Nephron progenitor cell (in vitro differentiated cells): ENCODE measurements around the gene WWTR1.

Experiments used
- DNase-seq: peaks from one replicate; pipeline ENCODE4 v3.0.0; 2021
- H3K27ac Mint-ChIP-seq: 2 replicates; pipeline ENCODE4 v1.8.0; 2021; ENCODE audit warnings: mild to moderate bottlenecking, moderate library complexity, mixed read lengths
- H3K27me3 Mint-ChIP-seq: 2 replicates; pipeline ENCODE4 v1.8.0; 2021; ENCODE audit warnings: mild to moderate bottlenecking, low read depth, mixed read lengths; ENCODE audit not compliant: poor library complexity
- H3K36me3 Mint-ChIP-seq: 2 replicates; pipeline ENCODE4 v1.8.0; 2021; ENCODE audit warnings: low read depth, mixed read lengths
- H3K4me1 Mint-ChIP-seq: 2 replicates; pipeline ENCODE4 v1.8.0; 2021; ENCODE audit warnings: mixed read lengths
- H3K4me3 Mint-ChIP-seq: 2 replicates; pipeline ENCODE4 v1.8.0; 2021; ENCODE audit warnings: mild to moderate bottlenecking, moderate library complexity, mixed read lengths
- H3K9me3 Mint-ChIP-seq: 2 replicates; pipeline ENCODE4 v1.8.0; 2021; ENCODE audit warnings: mild to moderate bottlenecking, moderate library complexity, mixed read lengths
- CTCF ChIP-seq: fragments of 200-600 bp; sonication (generic); IDR thresholded peaks from 2 replicates; pipeline ENCODE4 v1.5.0; 2021; ENCODE audit warnings: antibody characterized with exemption

Gene WWTR1

GRCh38 chr3:149538371-149538770 is 119.5 kb downstream of the WWTR1 start:
- no peak overlapping the region for H3K4me3 Mint-ChIP-seq
- DNase-seq, result no peak
- H3K27ac Mint-ChIP-seq, result no peak overlapping the region
- peaks cover 3% of the 10 kb centered on the region for H3K9me3 Mint-ChIP-seq
- H3K27me3 Mint-ChIP-seq, result no peaks in the 10 kb centered on the region
- H3K36me3 Mint-ChIP-seq, result peaks cover 21% of the 10 kb centered on the region
- TF ChIP-seq CTCF, result no peak
- H3K4me1 Mint-ChIP-seq, result peaks cover 73% of the 10 kb centered on the region

GRCh38 chr3:149536429-149536828 is 121.4 kb downstream of the WWTR1 start:
- peak; percentile 47 for DNase-seq
- no peak for TF ChIP-seq CTCF
- H3K27me3 Mint-ChIP-seq, result no peaks in the 10 kb centered on the region

GRCh38 chr3:149535333-149535685 is 122.5 kb downstream of the WWTR1 start:
- TF ChIP-seq CTCF, result no peak
- Mint-ChIP-seq H3K9me3 (no peaks in the 10 kb centered on the region), H3K27me3 (no peaks in the 10 kb centered on the region), H3K4me3 (no peak overlapping the region), H3K4me1 (peaks cover 70% of the 10 kb centered on the region), H3K36me3 (no peaks in the 10 kb centered on the region), H3K27ac (peak overlapping the region; percentile 86)
- DNase-seq, result no peak

More at GRCh38 chr3:149536429-149536828, 121.4 kb downstream of the WWTR1 start:
- Mint-ChIP-seq H3K4me1 (peaks cover 81% of the 10 kb centered on the region), H3K4me3 (peak overlapping the region; percentile 29), H3K9me3 (no peaks in the 10 kb centered on the region), H3K27ac (no peak overlapping the region), H3K36me3 (peaks cover 5% of the 10 kb centered on the region)

GRCh38 chr3:149534671-149535332 is 123.0 kb downstream of the WWTR1 start:
- DNase-seq, result peak; percentile 14
- H3K4me3 Mint-ChIP-seq, result no peak overlapping the region

GRCh38 chr3:149534082-149534481 is 123.7 kb downstream of the WWTR1 start:
- no peak overlapping the region for H3K27ac Mint-ChIP-seq
- H3K36me3 Mint-ChIP-seq, result no peaks in the 10 kb centered on the region

More at GRCh38 chr3:149534671-149535332, 123.0 kb downstream of the WWTR1 start:
- Mint-ChIP-seq H3K27ac (peak overlapping the region; percentile 86), H3K27me3 (no peaks in the 10 kb centered on the region), H3K36me3 (no peaks in the 10 kb centered on the region), H3K4me1 (peaks cover 65% of the 10 kb centered on the region), H3K9me3 (no peaks in the 10 kb centered on the region)
- no peak for TF ChIP-seq CTCF

More at GRCh38 chr3:149534082-149534481, 123.7 kb downstream of the WWTR1 start:
- Mint-ChIP-seq H3K4me1 (peaks cover 58% of the 10 kb centered on the region), H3K4me3 (no peak overlapping the region), H3K9me3 (no peaks in the 10 kb centered on the region), H3K27me3 (no peaks in the 10 kb centered on the region)
- no peak for DNase-seq
- no peak for TF ChIP-seq CTCF
